HG02623 (cell line): ENCODE results near the gene ATP1A1.

Experiments used
- ATAC-seq: cut with Tn5 transposase; IDR thresholded peaks from one replicate; pipeline ENCODE4 v1.9.1; 2021; ENCODE audit warnings: moderate library complexity; ENCODE audit not compliant: unreplicated experiment

The ATP1A1 gene

GRCh38 chr1:116389013-116389412, 16.0 kb downstream of the ATP1A1 start:
- no peak for ATAC-seq

- no peak for ATAC-seq
These were observed 16.6 kb downstream of the ATP1A1 start for GRCh38 chr1:116389686-116390085.

- peak; percentile 64 for ATAC-seq
These were observed 17.2 kb downstream of the ATP1A1 start for GRCh38 chr1:116390195-116390594.

- no peak for ATAC-seq
These were observed 18.1 kb downstream of the ATP1A1 start for GRCh38 chr1:116391185-116391584.

GRCh38 chr1:116392717-116393404, 19.8 kb downstream of the ATP1A1 start:
- ATAC-seq, result no peak

GRCh38 chr1:116393792-116394191, 20.7 kb downstream of the ATP1A1 start:
- no peak for ATAC-seq

- no peak for ATAC-seq
These were observed 21.2 kb downstream of the ATP1A1 start for GRCh38 chr1:116394270-116394669.

- ATAC-seq, result no peak
These were observed 23.7 kb downstream of the ATP1A1 start for GRCh38 chr1:116396769-116397168.

GRCh38 chr1:116397728-116398127, 24.7 kb downstream of the ATP1A1 start:
- no peak for ATAC-seq

- ATAC-seq, result no peak
These were observed 27.7 kb downstream of the ATP1A1 start for GRCh38 chr1:116400780-116401179.

- no peak for ATAC-seq
These were observed 28.7 kb downstream of the ATP1A1 start for GRCh38 chr1:116401646-116402176.

- no peak for ATAC-seq
These were observed 29.3 kb downstream of the ATP1A1 start for GRCh38 chr1:116402333-116402732.

- ATAC-seq, result no peak
These were observed 30.6 kb downstream of the ATP1A1 start for GRCh38 chr1:116403496-116404136.

- no peak for ATAC-seq
These were observed 31.7 kb downstream of the ATP1A1 start for GRCh38 chr1:116404699-116405098.

- ATAC-seq, result no peak
These were observed 32.4 kb downstream of the ATP1A1 start for GRCh38 chr1:116405241-116406135.

- ATAC-seq, result no peak
These were observed 34.0 kb downstream of the ATP1A1 start for GRCh38 chr1:116407033-116407432.

GRCh38 chr1:116408193-116408592, 35.1 kb downstream of the ATP1A1 start:
- no peak for ATAC-seq

- ATAC-seq, result no peak
These were observed 36.0 kb downstream of the ATP1A1 start for GRCh38 chr1:116408803-116409720.

GRCh38 chr1:116409751-116410191, 36.7 kb downstream of the ATP1A1 start:
- no peak for ATAC-seq

GRCh38 chr1:116411784-116412479, 38.9 kb downstream of the ATP1A1 start:
- ATAC-seq, result no peak
